Peyer's patch (tissue), 4 donors: ENCODE measurements around the gene SELENOP. TPM values are rescaled to one million over a fixed set of nuclear protein-coding genes. Genes with fewer than 3 reads are reported as not detected.
A peak's percentile ranks its signal among the peaks of the same experiment; 100 is the strongest.

Experiments used
- DNase-seq, 3 donors: peaks; one replicate each; pipeline ENCODE4 v3.0.0-alpha.2; 2017 to 2019
- H3K27ac ChIP-seq, 4 donors: fragments of 200-600 bp; sonication (generic); one replicate each; pipeline ENCODE4 v1.5.1; 2016 to 2019
- H3K27me3 ChIP-seq, 2 donors: fragments of 200-600 bp; sonication (generic); one replicate each; pipeline ENCODE4 v1.5.1; 2019
- H3K36me3 ChIP-seq, 3 donors: fragments of 200-600 bp; sonication (generic); one replicate each; pipeline ENCODE4 v1.5.1; 2016 to 2019
- H3K4me1 ChIP-seq, 4 donors: fragments of 200-600 bp; sonication (generic); one replicate each; pipeline ENCODE4 v1.5.1; 2016 to 2019
- H3K4me3 ChIP-seq, 4 donors: fragments of 200-600 bp; sonication (generic); 1 replicate in 3 of 4; 2 replicates in 1 of 4; pipeline ENCODE4 v1.5.1; 2016 to 2019; ENCODE audit warnings: mild to moderate bottlenecking in 1 of 4
- H3K9me3 ChIP-seq, 4 donors: fragments of 200-600 bp; sonication (generic); one replicate each; pipeline ENCODE4 v1.5.1; 2016 to 2019; ENCODE audit warnings: mild to moderate bottlenecking in 1 of 4
- CTCF ChIP-seq, 6 experiments: fragments of 450-650 bp in 4 of 6; fragments of 200-600 bp in 2 of 6; sonication (generic) in 1 of 6; IDR thresholded peaks; one replicate each; pipeline ENCODE4 v1.5.1; 2017 to 2019; ENCODE audit warnings: antibody characterized with exemption in 6 of 6, mild to moderate bottlenecking in 3 of 6, moderate library complexity in 1 of 6
- POLR2A ChIP-seq, 2 donors: fragments of 450-650 bp; IDR thresholded peaks; one replicate each; pipeline ENCODE4 v1.5.1; 2017; ENCODE audit warnings: antibody characterized with exemption in 2 of 2, mild to moderate bottlenecking in 2 of 2, moderate library complexity in 2 of 2
- total RNA-seq, 4 donors: library from RNA; depleted of rRNA; stranded (reverse); fragments of >200 nt; gene quantifications; one replicate each; pipeline ENCODE4 v1.1.0, GENCODE V29; 2016

Gene SELENOP
- total RNA-seq, 4 donors from 2014 or later: 404 to 5,297 (median 1,595) TPM

- no peaks in the 10 kb centered on the region for H3K9me3 ChIP-seq
- TF ChIP-seq CTCF (IDR thresholded peaks at IDR 0.05): no peak
- peak in 1 of 2 donors; percentile 75 for TF ChIP-seq POLR2A (IDR thresholded peaks at IDR 0.05)
- H3K4me3 ChIP-seq: peak overlapping the region in 1 of 4 donors; percentile 59
- DNase-seq: no peak
- no peaks in the 10 kb centered on the region for H3K4me1 ChIP-seq
- H3K36me3 ChIP-seq: peaks cover 0 to 69% (median 0%) of the 10 kb centered on the region in 3 donors
- no peaks in the 10 kb centered on the region for H3K27me3 ChIP-seq
- no peak overlapping the region for H3K27ac ChIP-seq
These were observed 5.5 kb downstream of the SELENOP start for GRCh38 chr5:42806004-42806700.

GRCh38 chr5:42804717-42805339, 6.9 kb downstream of the SELENOP start:
- TF ChIP-seq CTCF (IDR thresholded peaks at IDR 0.05): no peak
- TF ChIP-seq POLR2A (IDR thresholded peaks at IDR 0.05): peak in 1 of 2 donors; percentile 24
- H3K27me3 ChIP-seq: no peaks in the 10 kb centered on the region
- H3K4me3 ChIP-seq: peak overlapping the region in 1 of 4 donors; percentile 8
- H3K4me1 ChIP-seq: no peaks in the 10 kb centered on the region
- H3K9me3 ChIP-seq: no peaks in the 10 kb centered on the region
- H3K27ac ChIP-seq: no peak overlapping the region
- peaks cover 0 to 80% (median 5%) of the 10 kb centered on the region in 3 donors for H3K36me3 ChIP-seq
- no peak for DNase-seq

- no peaks in the 10 kb centered on the region for H3K9me3 ChIP-seq
- no peak for DNase-seq
- no peak overlapping the region for H3K27ac ChIP-seq
- H3K36me3 ChIP-seq: peaks cover 0 to 65% (median 5%) of the 10 kb centered on the region in 3 donors
- H3K27me3 ChIP-seq: no peaks in the 10 kb centered on the region
- H3K4me1 ChIP-seq: no peaks in the 10 kb centered on the region
- TF ChIP-seq POLR2A (IDR thresholded peaks at IDR 0.05) (no peak), CTCF (IDR thresholded peaks at IDR 0.05) (no peak)
- H3K4me3 ChIP-seq: no peak overlapping the region
These were observed 10.1 kb downstream of the SELENOP start for GRCh38 chr5:42801516-42802166.

GRCh38 chr5:42800748-42801330, 10.9 kb downstream of the SELENOP start:
- TF ChIP-seq POLR2A (IDR thresholded peaks at IDR 0.05) (no peak), CTCF (IDR thresholded peaks at IDR 0.05) (no peak)
- no peak for DNase-seq
- no peaks in the 10 kb centered on the region for H3K9me3 ChIP-seq
- no peak overlapping the region for H3K4me3 ChIP-seq
- H3K27me3 ChIP-seq: no peaks in the 10 kb centered on the region
- H3K27ac ChIP-seq: no peak overlapping the region
- peaks cover 0 to 57% (median 5%) of the 10 kb centered on the region in 3 donors for H3K36me3 ChIP-seq
- no peaks in the 10 kb centered on the region for H3K4me1 ChIP-seq

GRCh38 chr5:42799668-42800114, 12.0 kb downstream of the SELENOP start:
- Histone ChIP-seq H3K36me3 (peaks cover 0 to 47% (median 5%) of the 10 kb centered on the region in 3 donors), H3K4me1 (no peaks in the 10 kb centered on the region), H3K9me3 (no peaks in the 10 kb centered on the region), H3K27ac (no peak overlapping the region), H3K27me3 (no peaks in the 10 kb centered on the region), H3K4me3 (no peak overlapping the region)
- no peak for DNase-seq
- TF ChIP-seq CTCF (IDR thresholded peaks at IDR 0.05): no peak
- no peak for TF ChIP-seq POLR2A (IDR thresholded peaks at IDR 0.05)
